Osteocyte (in vitro differentiated cells): ENCODE results near the gene APOA1. TPM values are rescaled to one million over a fixed set of nuclear protein-coding genes. Genes with fewer than 3 reads are reported as not detected.

Experiments
- DNase-seq: peaks from one replicate; pipeline ENCODE4 v3.0.0; 2021; ENCODE audit warnings: mixed read lengths; ENCODE audit not compliant: unreplicated experiment; ENCODE audit errors: extremely low spot score
- H3K27ac Mint-ChIP-seq: one replicate; pipeline ENCODE4 v1.8.0; 2021; ENCODE audit warnings: mild to moderate bottlenecking, mixed read lengths; ENCODE audit not compliant: unreplicated experiment
- H3K27me3 Mint-ChIP-seq: one replicate; pipeline ENCODE4 v1.8.0; 2021; ENCODE audit warnings: mixed read lengths; ENCODE audit not compliant: unreplicated experiment
- H3K36me3 Mint-ChIP-seq: one replicate; pipeline ENCODE4 v1.8.0; 2021; ENCODE audit warnings: mixed read lengths; ENCODE audit not compliant: unreplicated experiment
- H3K4me1 Mint-ChIP-seq: one replicate; pipeline ENCODE4 v1.8.0; 2021; ENCODE audit warnings: mixed read lengths; ENCODE audit not compliant: unreplicated experiment
- H3K4me3 Mint-ChIP-seq: one replicate; pipeline ENCODE4 v1.8.0; 2021; ENCODE audit warnings: mild to moderate bottlenecking, moderate library complexity, mixed read lengths; ENCODE audit not compliant: unreplicated experiment
- H3K9me3 Mint-ChIP-seq: one replicate; pipeline ENCODE4 v1.8.0; 2021; ENCODE audit warnings: mixed read lengths; ENCODE audit not compliant: unreplicated experiment
- total RNA-seq: library from RNA; stranded (reverse); gene quantifications from 2 replicates; pipeline ENCODE4 v1.2.1, GENCODE V29; 2021
- TF ChIP-seq, protein P1 (sequence below): fragments of 200-600 bp; sonication (generic); IDR thresholded peaks from 2 replicates; pipeline ENCODE4 v1.5.0; 2021; ENCODE audit warnings: antibody characterized with exemption, mild to moderate bottlenecking, moderate library complexity

The APOA1 gene
- total RNA-seq, 1 donor from 2014 or later, result not detected

DNA sequence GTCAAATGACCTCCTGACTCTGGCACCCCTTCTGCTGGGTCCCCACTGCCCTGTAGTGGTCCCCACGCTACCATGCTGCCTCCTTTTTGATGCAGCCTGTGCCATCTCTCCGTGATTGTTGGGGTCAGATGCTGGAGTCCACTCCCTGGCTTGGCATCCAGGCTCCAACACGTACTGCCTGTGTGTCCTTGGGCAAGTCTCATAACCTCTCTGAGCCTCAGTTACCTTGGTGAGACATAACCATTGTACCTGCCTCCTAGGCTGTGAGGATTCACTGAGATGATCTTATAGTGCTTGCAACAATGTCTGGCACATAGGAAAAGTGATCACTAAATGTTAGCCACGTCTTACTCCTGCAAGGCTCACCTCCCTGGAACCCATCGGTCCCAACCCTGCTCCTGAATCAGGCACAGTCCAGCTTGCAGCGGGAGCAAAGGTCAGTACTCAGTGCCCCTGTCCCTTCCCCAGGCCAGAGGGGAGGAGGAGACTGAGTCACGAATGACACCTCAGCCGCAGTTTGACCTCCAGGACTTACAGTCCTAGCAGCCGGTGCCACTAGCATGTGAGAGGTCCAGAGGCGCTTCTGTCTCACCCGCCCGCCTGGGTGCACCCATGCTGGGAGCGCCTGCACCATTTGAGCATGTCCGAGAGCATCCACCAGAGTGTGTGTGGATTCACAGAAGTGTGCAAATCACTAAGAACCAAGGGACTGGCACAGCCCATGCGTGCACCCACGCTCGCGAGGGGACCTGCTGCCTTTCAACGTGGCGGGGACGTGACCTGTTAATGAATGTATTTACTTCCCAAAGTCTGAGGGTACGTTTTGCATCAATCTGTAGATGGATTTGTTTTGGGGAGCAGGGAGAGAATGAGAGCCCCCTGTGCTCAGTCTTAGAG, 11.3 kb downstream of the APOA1 start:
- Mint-ChIP-seq H3K36me3 (no peaks in the 10 kb centered on the region), H3K4me3 (no peak overlapping the region), H3K9me3 (no peaks in the 10 kb centered on the region), H3K4me1 (peaks cover 17% of the 10 kb centered on the region), H3K27me3 (peaks cover 2% of the 10 kb centered on the region), H3K27ac (no peak overlapping the region)
- no peak for DNase-seq
- TF ChIP-seq, protein P1, sequence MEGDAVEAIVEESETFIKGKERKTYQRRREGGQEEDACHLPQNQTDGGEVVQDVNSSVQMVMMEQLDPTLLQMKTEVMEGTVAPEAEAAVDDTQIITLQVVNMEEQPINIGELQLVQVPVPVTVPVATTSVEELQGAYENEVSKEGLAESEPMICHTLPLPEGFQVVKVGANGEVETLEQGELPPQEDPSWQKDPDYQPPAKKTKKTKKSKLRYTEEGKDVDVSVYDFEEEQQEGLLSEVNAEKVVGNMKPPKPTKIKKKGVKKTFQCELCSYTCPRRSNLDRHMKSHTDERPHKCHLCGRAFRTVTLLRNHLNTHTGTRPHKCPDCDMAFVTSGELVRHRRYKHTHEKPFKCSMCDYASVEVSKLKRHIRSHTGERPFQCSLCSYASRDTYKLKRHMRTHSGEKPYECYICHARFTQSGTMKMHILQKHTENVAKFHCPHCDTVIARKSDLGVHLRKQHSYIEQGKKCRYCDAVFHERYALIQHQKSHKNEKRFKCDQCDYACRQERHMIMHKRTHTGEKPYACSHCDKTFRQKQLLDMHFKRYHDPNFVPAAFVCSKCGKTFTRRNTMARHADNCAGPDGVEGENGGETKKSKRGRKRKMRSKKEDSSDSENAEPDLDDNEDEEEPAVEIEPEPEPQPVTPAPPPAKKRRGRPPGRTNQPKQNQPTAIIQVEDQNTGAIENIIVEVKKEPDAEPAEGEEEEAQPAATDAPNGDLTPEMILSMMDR, result no peak

DNA sequence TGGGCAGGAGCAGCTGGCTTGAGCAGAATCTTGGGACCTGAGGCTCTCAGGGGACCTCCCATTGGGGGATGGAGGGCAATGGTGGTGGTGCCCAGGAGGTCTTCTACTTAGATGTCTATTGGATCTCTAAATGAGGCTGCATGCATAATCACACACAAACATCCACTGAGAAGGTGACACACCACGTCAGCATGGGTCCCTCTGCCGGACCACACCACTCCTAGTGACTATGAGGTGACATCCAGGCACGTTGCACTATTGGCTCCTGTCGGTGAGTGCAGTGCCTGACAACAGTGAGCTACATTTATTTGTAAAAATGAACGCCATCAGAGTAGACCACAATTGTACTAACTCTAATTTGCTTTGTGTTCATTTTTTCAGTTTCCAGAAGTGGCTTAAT, 12.0 kb downstream of the APOA1 start:
- Mint-ChIP-seq H3K27ac (no peak overlapping the region), H3K36me3 (no peaks in the 10 kb centered on the region), H3K4me1 (peaks cover 15% of the 10 kb centered on the region), H3K9me3 (no peaks in the 10 kb centered on the region), H3K27me3 (peaks cover 2% of the 10 kb centered on the region), H3K4me3 (no peak overlapping the region)
- DNase-seq, result no peak
- TF ChIP-seq, protein P1, result no peak

GRCh38 chr11:116823031-116823843, 14.2 kb downstream of the APOA1 start, which contains the start of gene APOA4:
Gene APOA4 (minus strand): TSS chr11:116823304. CDS start chr11:116823191, 113 bp downstream.
- TF ChIP-seq, protein P1, result no peak
- H3K9me3 Mint-ChIP-seq, result no peaks in the 10 kb centered on the region
- H3K4me3 Mint-ChIP-seq, result no peak within 1 kb of the TSS
- no peak within 1 kb of the TSS for H3K27ac Mint-ChIP-seq
- no peak for DNase-seq
- H3K36me3 Mint-ChIP-seq, result no peaks in the 10 kb centered on the region
- peaks cover 1% of the 10 kb centered on the region for H3K4me1 Mint-ChIP-seq
- H3K27me3 Mint-ChIP-seq, result peaks cover 2% of the 10 kb centered on the region

DNA sequence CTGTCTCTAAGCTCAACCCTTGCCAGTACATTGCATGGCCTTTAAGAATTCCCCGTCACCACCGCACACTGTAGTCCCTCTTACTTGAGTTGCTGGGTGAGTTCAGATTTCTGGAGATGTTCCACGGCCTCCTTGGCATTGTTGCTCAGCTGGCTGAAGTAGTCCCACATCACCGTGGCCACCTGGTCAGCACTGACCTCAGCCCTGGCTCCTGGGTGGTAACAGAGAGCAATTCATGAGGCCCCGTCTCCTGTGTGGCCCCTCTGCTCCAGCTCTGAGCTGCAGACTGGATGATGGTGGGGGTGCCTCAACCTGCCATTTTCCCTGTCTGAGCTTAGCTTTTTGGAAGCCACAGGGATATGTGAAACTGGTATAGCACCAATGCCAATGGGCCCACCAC, 14.8 kb downstream of the APOA1 start:
- Mint-ChIP-seq H3K36me3 (no peaks in the 10 kb centered on the region), H3K9me3 (no peaks in the 10 kb centered on the region), H3K4me3 (no peak overlapping the region), H3K27me3 (peaks cover 2% of the 10 kb centered on the region), H3K27ac (no peak overlapping the region), H3K4me1 (no peaks in the 10 kb centered on the region)
- TF ChIP-seq, protein P1, result no peak
- DNase-seq, result no peak
